ENCODE data around the gene DNMT1. TPM values are rescaled to one million over a fixed set of nuclear protein-coding genes. Genes with fewer than 3 reads are reported as not detected.

The DNMT1 gene
- total and polyA plus RNA-seq, 2 donors (not counting 1 experiment from before 2014, with no cell fraction given): 53.0 to 119 TPM

GRCh38 chr19:10110076-10110971 lies 84.4 kb downstream of the DNMT1 start:
- 97% methylated on average over 43 of the region's 44 CpGs for WGBS (ENCODE audit: insufficient coverage)
- intact Hi-C loops (cut with micrococcal nuclease): no loop called here
- Histone ChIP-seq H3K9me3 (ENCODE audit: control extremely low read depth in 1 of 3, control insufficient read depth in 2 of 3, insufficient read depth in 1 of 3, low read length in 2 of 3) (peaks cover 0 to 6% (median 0%) of the 10 kb centered on the region in 3 donors), H3K4me1 (ENCODE audit: control insufficient read depth in 2 of 2, insufficient read depth in 2 of 2, low read length in 2 of 2) (peaks cover 43 to 57% of the 10 kb centered on the region in 2 donors), H3K79me2 (ENCODE audit: control insufficient read depth, insufficient read depth, low read length) (peaks cover 39% of the 10 kb centered on the region), H3K4me2 (replicated peaks; ENCODE audit: low read depth, low read length, poor library complexity, severe bottlenecking) (no peak overlapping the region), H3K27me3 (replicated peaks in 1 of 4; ENCODE audit: control extremely low read depth in 1 of 4, control insufficient read depth in 3 of 4, insufficient read depth in 4 of 4, low read length in 3 of 4) (no peaks in the 10 kb centered on the region), H3K27ac (ENCODE audit: low read length in 2 of 2) (peak overlapping the region in 1 of 2 donors; percentile 69), H4K20me1 (ENCODE audit: control insufficient read depth, insufficient read depth, low read length, poor library complexity, severe bottlenecking) (peaks cover 65% of the 10 kb centered on the region), H2AFZ (ENCODE audit: insufficient read depth, low read depth, low read length, poor library complexity, severe bottlenecking) (no peak overlapping the region), H3K9ac (ENCODE audit: low read length) (no peak overlapping the region), H3K36me3 (replicated peaks in 1 of 2; ENCODE audit: control extremely low read depth in 1 of 2, control insufficient read depth in 1 of 2, extremely low read depth in 1 of 2, insufficient read depth in 2 of 2, low read length in 1 of 2) (peaks cover 0 to 55% of the 10 kb centered on the region in 2 experiments), H3K4me3 (ENCODE audit: control extremely low read depth in 1 of 5, extremely low read depth in 1 of 5, insufficient read depth in 1 of 5, low read depth in 2 of 5, low read length in 4 of 5) (no peak overlapping the region)
- DNase-seq (peak; percentile 13), ATAC-seq (ENCODE audit: low read depth) (no peak)
- TF ChIP-seq CTCF (IDR thresholded peaks at IDR 0.05) (no peak), EZH2 (IDR thresholded peaks at IDR 0.05; ENCODE audit: borderline replicate concordance, insufficient read depth, low read depth, low read length, poor library complexity, severe bottlenecking) (no peak)
- no peaks in the 10 kb centered on the region for H3K27me3 Mint-ChIP-seq
- H3K9me3 Mint-ChIP-seq (ENCODE audit: insufficient read depth): no peaks in the 10 kb centered on the region
- H3K4me3 Mint-ChIP-seq: peak overlapping the region; percentile 54
- peaks cover 50% of the 10 kb centered on the region for H3K4me1 Mint-ChIP-seq
- ChIA-PET CTCF (interaction anchor here (1.2 to 15.9 kb wide), 4 partner anchors 8 to 83 kb away, joined by 3 to 263 read pairs (median 4); partner anchors contain the start of genes ANGPTL6 and PPAN), POLR2A (interaction anchor here (0.6 to 6.6 kb wide), 3 partner anchors 9 to 445 kb away, joined by 3 to 62 read pairs (median 18); partner anchors contain the start of gene ANGPTL6)
- peak overlapping the region; percentile 74 for H3K27ac Mint-ChIP-seq
